PFSK-1 (cell line): Measurements from ENCODE around the gene STAT3.

Experiments
- FOXP2 ChIP-seq: optimal IDR thresholded peaks from 2 replicates; pipeline ENCODE3; 2011; ENCODE audit warnings: borderline replicate concordance, control low read depth, inconsistent platforms; ENCODE audit not compliant: insufficient read depth; ENCODE audit errors: extremely low read length, extremely low read depth
- POLR2AphosphoS5 ChIP-seq: IDR thresholded peaks from 2 replicates; pipeline ENCODE4 v1.6.1; 2012; ENCODE audit warnings: low read depth, mild to moderate bottlenecking, control low read depth, low read length, moderate library complexity
- REST ChIP-seq, 2 experiments: IDR thresholded peaks; 2 replicates each; pipeline versions ENCODE4 v1.6.1 to v1.8.0; 2011 to 2012; ENCODE audit warnings: low read depth in 2 of 2, low read length in 2 of 2, control low read depth in 1 of 2, inconsistent platforms in 1 of 2, mild to moderate bottlenecking in 1 of 2, moderate library complexity in 1 of 2; ENCODE audit not compliant: insufficient read depth in 1 of 2
- SIN3A ChIP-seq: IDR thresholded peaks from 2 replicates; pipeline ENCODE4 v1.6.1; 2012; ENCODE audit warnings: mild to moderate bottlenecking, low read length, moderate library complexity, borderline replicate concordance; ENCODE audit not compliant: insufficient read depth
- TAF1 ChIP-seq: IDR thresholded peaks from 2 replicates; pipeline ENCODE4 v1.6.1; 2012; ENCODE audit warnings: low read length, control low read depth, borderline replicate concordance; ENCODE audit not compliant: insufficient read depth

STAT3 gene

GRCh38 chr17:42378359-42378958, 9.8 kb downstream of the STAT3 start:
- TF ChIP-seq POLR2AphosphoS5 (no peak), REST (IDR thresholded peaks at IDR 0.05; ENCODE audit: insufficient read depth in 1 of 2, low read depth in 2 of 2, low read length in 2 of 2) (no peak), FOXP2 (no peak), TAF1 (no peak), SIN3A (no peak)

DNA sequence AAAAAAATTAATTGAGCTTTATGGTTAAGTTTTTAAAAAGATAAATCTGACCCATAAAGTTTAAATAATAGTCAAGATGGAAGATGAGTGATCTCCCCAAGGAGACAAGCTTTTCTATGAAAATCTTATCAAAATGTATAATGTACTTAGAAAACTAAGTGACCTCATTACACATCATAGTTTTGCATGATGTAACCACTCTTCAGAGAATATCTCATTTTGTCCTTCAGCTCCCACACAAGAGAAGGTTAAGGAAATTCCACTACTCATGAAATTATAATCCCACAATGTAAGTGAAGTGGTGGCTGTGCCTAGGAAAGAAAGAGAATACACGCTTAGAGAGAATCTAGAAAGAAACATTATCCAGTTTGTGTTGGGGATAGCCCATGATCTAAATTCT, 14.3 kb downstream of the STAT3 start:
- TF ChIP-seq SIN3A = no peak
- TF ChIP-seq TAF1 = no peak
- no peak for TF ChIP-seq FOXP2
- no peak for TF ChIP-seq REST (IDR thresholded peaks at IDR 0.05; ENCODE audit: insufficient read depth in 1 of 2, low read depth in 2 of 2, low read length in 2 of 2)

DNA sequence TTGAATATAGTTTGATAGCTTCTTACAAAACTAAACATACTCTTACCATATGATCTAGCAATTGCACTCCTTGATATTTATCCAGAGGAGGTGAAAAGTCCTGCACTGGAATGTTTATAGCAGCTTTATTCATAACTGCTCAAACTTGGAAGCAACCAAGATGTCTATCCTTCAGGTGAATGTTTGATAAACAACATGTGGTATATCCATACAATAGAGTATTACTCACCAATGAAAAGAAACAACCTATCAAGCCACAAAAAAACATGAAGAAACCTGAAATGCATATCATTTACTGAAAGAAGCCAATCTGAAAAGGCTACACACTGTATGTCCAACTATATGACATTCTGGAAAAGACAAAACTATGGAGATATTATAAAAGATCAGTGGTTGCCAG, 16.1 kb downstream of the STAT3 start:
- TF ChIP-seq REST (IDR thresholded peaks at IDR 0.05; ENCODE audit: insufficient read depth in 1 of 2, low read depth in 2 of 2, low read length in 2 of 2) (no peak), POLR2AphosphoS5 (no peak), FOXP2 (no peak), SIN3A (no peak), TAF1 (no peak)

DNA sequence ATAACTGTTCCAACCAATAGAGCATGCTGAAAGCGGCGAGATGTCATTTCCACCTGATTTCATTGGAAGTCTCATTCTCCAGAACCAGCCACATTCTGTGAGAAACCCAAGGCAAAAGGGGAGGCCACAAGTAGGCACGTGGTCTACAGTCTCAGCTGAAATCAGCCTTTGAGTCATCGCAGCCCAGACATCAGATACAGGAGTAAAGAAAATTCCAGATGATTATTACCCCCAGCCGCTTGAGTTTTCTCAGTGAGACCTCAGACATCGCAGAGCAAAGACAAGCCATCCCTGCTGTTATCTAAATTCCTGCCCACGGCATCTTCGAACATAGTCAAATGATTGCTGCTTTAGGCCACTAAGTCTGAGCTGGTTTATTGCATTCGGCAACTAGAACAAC, 23.1 kb downstream of the STAT3 start:
- TF ChIP-seq POLR2AphosphoS5 = no peak
- TF ChIP-seq FOXP2 = no peak
- no peak for TF ChIP-seq SIN3A
- no peak for TF ChIP-seq TAF1
- no peak for TF ChIP-seq REST (IDR thresholded peaks at IDR 0.05; ENCODE audit: insufficient read depth in 1 of 2, low read depth in 2 of 2, low read length in 2 of 2)
